ENCODE results near the gene WNT7B.

GRCh38 chr22:45922661-45923060 lies 54.3 kb downstream of the WNT7B start:
- TF ChIP-seq POLR2A (IDR thresholded peaks at IDR 0.05; ENCODE audit: low read length) = no peak
- TF ChIP-seq GATA1 (IDR thresholded peaks at IDR 0.05; ENCODE audit: low read depth, low read length) = no peak
